Measurements from ENCODE around the gene GOLGA2.

Gene GOLGA2

GRCh38 chr9:128271512-128271911 lies 4.3 kb downstream of the GOLGA2 start:
- Histone ChIP-seq H3K27ac (ENCODE audit: low read depth, low read length) (no peak overlapping the region), H2AFZ (ENCODE audit: low read length, unreplicated experiment) (no peak overlapping the region), H3K36me3 (ENCODE audit: insufficient read depth, low read length) (peaks cover 17% of the 10 kb centered on the region), H3K27me3 (ENCODE audit: insufficient read depth, low read length) (no peaks in the 10 kb centered on the region), H3K4me3 (ENCODE audit: low read depth, low read length) (no peak overlapping the region), H3K79me2 (ENCODE audit: control insufficient read depth, insufficient read depth, low read length, unreplicated experiment) (peaks cover 32% of the 10 kb centered on the region), H3K4me1 (ENCODE audit: control insufficient read depth, insufficient read depth, low read length, unreplicated experiment) (peaks cover 12% of the 10 kb centered on the region)

DNA sequence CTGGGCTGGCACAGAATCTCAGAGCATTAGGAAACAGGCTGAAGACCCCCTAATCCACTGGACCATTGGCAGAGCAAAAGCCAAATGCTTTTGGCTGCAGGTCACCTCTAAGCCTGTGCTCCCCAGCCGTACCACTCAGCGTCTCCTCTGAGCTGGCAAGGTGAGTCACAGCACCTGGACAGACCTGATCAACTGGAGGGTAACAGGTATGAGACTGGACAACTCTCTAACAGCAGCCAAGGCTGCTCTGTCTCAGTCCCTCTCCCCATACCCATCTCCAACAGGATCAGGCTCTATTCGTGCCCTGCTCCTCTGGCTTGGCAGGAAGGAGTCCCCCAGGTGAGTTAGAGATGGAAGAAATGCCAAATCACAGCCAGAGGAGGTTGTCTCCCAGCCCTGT lies 4.7 kb downstream of the GOLGA2 start:
- no peak overlapping the region for H3K4me3 ChIP-seq (ENCODE audit: low read depth, low read length)
- peaks cover 12% of the 10 kb centered on the region for H3K4me1 ChIP-seq (ENCODE audit: control insufficient read depth, insufficient read depth, low read length, unreplicated experiment)
- H3K27me3 ChIP-seq (ENCODE audit: insufficient read depth, low read length), result no peaks in the 10 kb centered on the region
- peaks cover 17% of the 10 kb centered on the region for H3K36me3 ChIP-seq (ENCODE audit: insufficient read depth, low read length)
- no peak overlapping the region for H3K27ac ChIP-seq (ENCODE audit: low read depth, low read length)
- peaks cover 28% of the 10 kb centered on the region for H3K79me2 ChIP-seq (ENCODE audit: control insufficient read depth, insufficient read depth, low read length, unreplicated experiment)
- H2AFZ ChIP-seq (ENCODE audit: low read length, unreplicated experiment), result no peak overlapping the region

DNA sequence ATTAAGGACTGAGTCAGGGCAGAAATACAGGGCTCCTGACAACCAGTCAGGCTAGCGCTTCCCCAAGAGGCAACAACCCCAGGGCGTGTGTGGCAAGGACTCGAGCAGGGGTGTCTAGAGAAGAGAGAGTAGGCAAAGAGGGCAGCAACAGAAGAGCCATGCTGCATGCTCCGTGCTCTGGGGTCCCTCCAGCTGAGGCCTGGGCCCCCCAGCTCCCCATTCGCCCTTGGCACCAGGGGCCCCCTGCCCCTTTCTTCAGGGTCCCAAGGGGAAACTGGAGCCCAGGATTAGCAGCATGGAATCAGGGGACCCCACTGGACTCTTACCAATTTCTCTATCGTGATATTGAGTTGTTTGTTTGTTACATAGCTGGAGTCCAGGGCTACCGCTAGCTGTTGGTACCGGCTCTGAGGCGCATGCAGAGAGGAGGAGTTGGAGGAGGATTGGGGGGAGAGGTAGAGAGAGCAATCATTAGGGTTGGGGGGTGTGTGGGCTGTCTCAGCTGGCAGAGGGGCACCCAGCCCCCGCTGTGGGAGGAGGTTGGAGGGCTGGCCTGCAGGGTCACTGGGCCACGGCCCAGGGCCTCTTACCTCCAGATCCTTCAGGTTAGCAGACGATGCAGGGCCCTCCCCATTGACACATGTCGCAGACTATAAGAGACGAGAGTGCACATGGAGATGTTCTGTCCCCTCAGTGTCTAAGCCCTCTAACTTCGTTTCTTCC lies 8.8 kb downstream of the GOLGA2 start:
- Histone ChIP-seq H3K4me1 (ENCODE audit: control insufficient read depth, insufficient read depth, low read length, unreplicated experiment) (no peaks in the 10 kb centered on the region), H3K79me2 (ENCODE audit: control insufficient read depth, insufficient read depth, low read length, unreplicated experiment) (no peaks in the 10 kb centered on the region), H3K27me3 (ENCODE audit: insufficient read depth, low read length) (no peaks in the 10 kb centered on the region), H3K36me3 (ENCODE audit: insufficient read depth, low read length) (peaks cover 17% of the 10 kb centered on the region), H3K27ac (ENCODE audit: low read depth, low read length) (no peak overlapping the region), H2AFZ (ENCODE audit: low read length, unreplicated experiment) (no peak overlapping the region), H3K4me3 (ENCODE audit: low read depth, low read length) (no peak overlapping the region)

- Histone ChIP-seq H2AFZ (ENCODE audit: low read length, unreplicated experiment) (no peak overlapping the region), H3K79me2 (ENCODE audit: control insufficient read depth, insufficient read depth, low read length, unreplicated experiment) (no peaks in the 10 kb centered on the region), H3K36me3 (ENCODE audit: insufficient read depth, low read length) (peaks cover 7% of the 10 kb centered on the region; the same call in 1 of the 2 replicates), H3K27me3 (ENCODE audit: insufficient read depth, low read length) (no peaks in the 10 kb centered on the region), H3K4me1 (ENCODE audit: control insufficient read depth, insufficient read depth, low read length, unreplicated experiment) (no peaks in the 10 kb centered on the region), H3K27ac (ENCODE audit: low read depth, low read length) (no peak overlapping the region), H3K4me3 (ENCODE audit: low read depth, low read length) (no peak overlapping the region)
Measured at GRCh38 chr9:128265348-128265847, 10.4 kb downstream of the GOLGA2 start.

DNA sequence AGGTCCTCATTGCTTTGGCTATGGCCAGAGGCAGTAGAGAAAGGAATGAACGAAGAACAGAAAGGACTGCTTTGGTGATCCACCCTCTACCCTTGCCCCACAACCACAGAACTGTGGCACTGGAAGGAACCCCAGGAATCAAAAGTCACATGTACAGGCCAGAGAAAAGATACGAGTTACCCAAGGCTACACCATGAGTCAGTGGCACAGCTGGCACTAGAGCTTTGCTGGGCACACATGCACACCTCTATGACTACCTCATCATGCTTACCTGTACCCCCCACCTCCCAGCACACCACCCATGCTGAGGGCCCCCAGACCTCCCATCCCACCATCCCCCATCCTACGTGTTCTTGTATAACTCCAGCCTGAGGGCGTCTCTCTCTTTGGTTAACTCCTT lies 13.1 kb downstream of the GOLGA2 start:
- Histone ChIP-seq H3K79me2 (ENCODE audit: control insufficient read depth, insufficient read depth, low read length, unreplicated experiment) (no peaks in the 10 kb centered on the region), H2AFZ (ENCODE audit: low read length, unreplicated experiment) (no peak overlapping the region), H3K4me1 (ENCODE audit: control insufficient read depth, insufficient read depth, low read length, unreplicated experiment) (no peaks in the 10 kb centered on the region), H3K4me3 (ENCODE audit: low read depth, low read length) (no peak overlapping the region), H3K27me3 (ENCODE audit: insufficient read depth, low read length) (no peaks in the 10 kb centered on the region), H3K27ac (ENCODE audit: low read depth, low read length) (no peak overlapping the region), H3K36me3 (ENCODE audit: insufficient read depth, low read length) (peaks cover 5% of the 10 kb centered on the region; the same call in 1 of the 2 replicates)

DNA sequence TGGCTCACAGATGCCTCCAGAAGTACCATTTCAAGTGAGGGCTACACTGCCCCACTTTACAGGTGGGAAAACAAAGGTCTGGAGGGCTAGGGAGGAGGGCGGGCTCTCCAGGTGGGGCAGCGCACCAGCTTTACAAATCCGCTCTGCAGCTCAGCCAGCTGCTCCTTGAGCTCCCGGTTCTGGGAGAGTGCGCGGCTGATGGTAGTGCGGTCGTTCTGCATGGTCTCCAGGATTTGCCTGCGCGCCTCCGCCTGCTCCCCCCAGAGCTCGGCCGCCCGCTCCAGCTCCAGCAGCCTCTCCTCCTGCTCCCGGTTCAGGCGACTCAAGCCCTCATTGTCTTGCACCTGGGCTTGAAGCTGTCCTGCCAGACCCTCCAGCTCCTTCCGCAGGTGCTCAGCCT lies 15.5 kb downstream of the GOLGA2 start:
- H3K4me3 ChIP-seq (ENCODE audit: low read depth, low read length), result no peak overlapping the region
- H3K4me1 ChIP-seq (ENCODE audit: control insufficient read depth, insufficient read depth, low read length, unreplicated experiment), result no peaks in the 10 kb centered on the region
- peaks cover 5% of the 10 kb centered on the region; the same call in 1 of the 2 replicates for H3K36me3 ChIP-seq (ENCODE audit: insufficient read depth, low read length)
- no peak overlapping the region for H3K27ac ChIP-seq (ENCODE audit: low read depth, low read length)
- no peak overlapping the region for H2AFZ ChIP-seq (ENCODE audit: low read length, unreplicated experiment)
- no peaks in the 10 kb centered on the region for H3K79me2 ChIP-seq (ENCODE audit: control insufficient read depth, insufficient read depth, low read length, unreplicated experiment)
- no peaks in the 10 kb centered on the region for H3K27me3 ChIP-seq (ENCODE audit: insufficient read depth, low read length)

GRCh38 chr9:128259156-128259555 lies 16.7 kb downstream of the GOLGA2 start:
- no peaks in the 10 kb centered on the region for H3K4me1 ChIP-seq (ENCODE audit: control insufficient read depth, insufficient read depth, low read length, unreplicated experiment)
- no peaks in the 10 kb centered on the region; the same call in 1 of the 2 replicates for H3K36me3 ChIP-seq (ENCODE audit: insufficient read depth, low read length)
- no peak overlapping the region for H3K4me3 ChIP-seq (ENCODE audit: low read depth, low read length)
- H3K27me3 ChIP-seq (ENCODE audit: insufficient read depth, low read length), result no peaks in the 10 kb centered on the region
- no peak overlapping the region for H2AFZ ChIP-seq (ENCODE audit: low read length, unreplicated experiment)
- no peak overlapping the region for H3K27ac ChIP-seq (ENCODE audit: low read depth, low read length)
- H3K79me2 ChIP-seq (ENCODE audit: control insufficient read depth, insufficient read depth, low read length, unreplicated experiment), result no peaks in the 10 kb centered on the region

DNA sequence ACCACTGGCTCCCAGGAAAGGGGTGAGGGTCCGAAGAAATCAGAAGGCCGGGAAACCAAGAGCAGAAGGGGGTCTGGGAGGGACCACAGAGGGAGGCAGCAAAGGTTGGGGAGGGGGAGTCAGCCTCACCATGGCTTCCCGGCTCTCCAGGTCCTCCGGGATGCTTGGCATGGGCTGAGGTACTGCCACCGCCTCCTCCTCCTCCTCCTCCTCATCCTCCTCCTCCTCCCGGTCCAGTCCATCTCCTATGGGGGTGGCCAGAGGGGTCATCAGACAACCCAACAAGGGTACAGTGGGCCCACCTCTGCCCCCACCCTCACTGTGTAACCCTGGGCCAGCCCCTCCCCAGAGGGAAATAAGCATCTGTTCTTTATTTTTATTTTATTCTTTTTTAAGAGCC lies 17.5 kb downstream of the GOLGA2 start:
- Histone ChIP-seq H3K36me3 (ENCODE audit: insufficient read depth, low read length) (no peaks in the 10 kb centered on the region; the same call in 1 of the 2 replicates), H3K79me2 (ENCODE audit: control insufficient read depth, insufficient read depth, low read length, unreplicated experiment) (no peaks in the 10 kb centered on the region), H3K4me3 (ENCODE audit: low read depth, low read length) (no peak overlapping the region), H3K27me3 (ENCODE audit: insufficient read depth, low read length) (no peaks in the 10 kb centered on the region), H2AFZ (ENCODE audit: low read length, unreplicated experiment) (no peak overlapping the region), H3K4me1 (ENCODE audit: control insufficient read depth, insufficient read depth, low read length, unreplicated experiment) (no peaks in the 10 kb centered on the region), H3K27ac (ENCODE audit: low read depth, low read length) (no peak overlapping the region)

DNA sequence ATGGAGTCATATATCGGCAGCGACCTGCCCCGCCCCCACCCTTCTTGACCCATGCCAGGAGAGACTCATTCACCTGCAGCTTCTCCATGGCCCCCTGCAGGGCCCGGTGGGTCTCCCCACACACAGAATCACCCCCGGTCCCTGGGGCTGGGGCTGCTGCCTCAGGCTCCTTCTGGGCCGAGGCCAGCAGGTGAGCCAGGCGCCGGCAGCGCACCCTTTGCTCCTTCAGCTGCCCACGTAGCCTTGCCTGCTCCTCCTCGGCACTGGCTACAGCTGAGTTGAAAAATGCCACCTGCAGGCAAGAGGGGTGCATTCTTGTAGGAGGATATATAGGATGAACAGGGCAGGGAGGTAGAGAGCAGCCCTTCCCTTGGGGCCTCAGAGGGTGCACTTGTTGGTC lies 17.9 kb downstream of the GOLGA2 start:
- Histone ChIP-seq H3K4me1 (ENCODE audit: control insufficient read depth, insufficient read depth, low read length, unreplicated experiment) (no peaks in the 10 kb centered on the region), H3K36me3 (ENCODE audit: insufficient read depth, low read length) (no peaks in the 10 kb centered on the region; the same call in 1 of the 2 replicates), H3K27ac (ENCODE audit: low read depth, low read length) (no peak overlapping the region), H2AFZ (ENCODE audit: low read length, unreplicated experiment) (no peak overlapping the region), H3K27me3 (ENCODE audit: insufficient read depth, low read length) (no peaks in the 10 kb centered on the region), H3K79me2 (ENCODE audit: control insufficient read depth, insufficient read depth, low read length, unreplicated experiment) (no peaks in the 10 kb centered on the region), H3K4me3 (ENCODE audit: low read depth, low read length) (no peak overlapping the region)

GRCh38 chr9:128257086-128257825 lies 18.6 kb downstream of the GOLGA2 start:
- Histone ChIP-seq H3K36me3 (ENCODE audit: insufficient read depth, low read length) (no peaks in the 10 kb centered on the region; the same call in 1 of the 2 replicates), H3K4me3 (ENCODE audit: low read depth, low read length) (no peak overlapping the region), H3K79me2 (ENCODE audit: control insufficient read depth, insufficient read depth, low read length, unreplicated experiment) (no peaks in the 10 kb centered on the region), H2AFZ (ENCODE audit: low read length, unreplicated experiment) (no peak overlapping the region), H3K4me1 (ENCODE audit: control insufficient read depth, insufficient read depth, low read length, unreplicated experiment) (no peaks in the 10 kb centered on the region), H3K27me3 (ENCODE audit: insufficient read depth, low read length) (no peaks in the 10 kb centered on the region), H3K27ac (ENCODE audit: low read depth, low read length) (no peak overlapping the region)
